ENCODE measurements around the gene ELP5.

DNA sequence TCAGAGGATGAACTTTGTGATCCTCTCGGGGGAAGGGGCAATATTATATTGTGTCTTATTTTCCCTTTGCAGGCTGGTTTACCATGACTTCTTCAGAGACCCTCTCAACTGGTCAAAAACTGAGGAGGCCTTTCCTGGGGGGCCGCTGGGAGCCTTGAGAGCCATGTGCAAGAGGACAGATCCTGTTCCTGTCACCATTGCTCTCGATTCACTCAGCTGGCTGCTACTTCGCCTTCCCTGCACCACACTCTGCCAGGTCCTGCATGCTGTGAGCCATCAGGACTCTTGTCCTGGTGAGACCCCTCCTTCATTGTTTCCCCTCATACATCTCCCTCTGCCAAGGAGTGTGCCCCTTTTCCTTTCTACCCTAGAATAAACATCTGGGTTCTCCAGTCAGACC is 2.5 kb downstream of the ELP5 start:
- TF ChIP-seq, protein P1, sequence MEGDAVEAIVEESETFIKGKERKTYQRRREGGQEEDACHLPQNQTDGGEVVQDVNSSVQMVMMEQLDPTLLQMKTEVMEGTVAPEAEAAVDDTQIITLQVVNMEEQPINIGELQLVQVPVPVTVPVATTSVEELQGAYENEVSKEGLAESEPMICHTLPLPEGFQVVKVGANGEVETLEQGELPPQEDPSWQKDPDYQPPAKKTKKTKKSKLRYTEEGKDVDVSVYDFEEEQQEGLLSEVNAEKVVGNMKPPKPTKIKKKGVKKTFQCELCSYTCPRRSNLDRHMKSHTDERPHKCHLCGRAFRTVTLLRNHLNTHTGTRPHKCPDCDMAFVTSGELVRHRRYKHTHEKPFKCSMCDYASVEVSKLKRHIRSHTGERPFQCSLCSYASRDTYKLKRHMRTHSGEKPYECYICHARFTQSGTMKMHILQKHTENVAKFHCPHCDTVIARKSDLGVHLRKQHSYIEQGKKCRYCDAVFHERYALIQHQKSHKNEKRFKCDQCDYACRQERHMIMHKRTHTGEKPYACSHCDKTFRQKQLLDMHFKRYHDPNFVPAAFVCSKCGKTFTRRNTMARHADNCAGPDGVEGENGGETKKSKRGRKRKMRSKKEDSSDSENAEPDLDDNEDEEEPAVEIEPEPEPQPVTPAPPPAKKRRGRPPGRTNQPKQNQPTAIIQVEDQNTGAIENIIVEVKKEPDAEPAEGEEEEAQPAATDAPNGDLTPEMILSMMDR (IDR thresholded peaks at IDR 0.05; ENCODE audit: insufficient read depth, low read depth, low read length): no peak
- TF ChIP-seq EZH2 (IDR thresholded peaks at IDR 0.05; ENCODE audit: insufficient read depth, low read length): no peak
